GM12873 (cell line): ENCODE measurements around the gene RBM23.

ENCODE experiments used
- CTCF ChIP-seq: IDR thresholded peaks from 2 replicates; pipeline ENCODE4 v1.5.1; 2012; ENCODE audit warnings: low read depth, mild to moderate bottlenecking, moderate library complexity, low read length, control low read depth; ENCODE audit not compliant: insufficient read depth; ENCODE audit errors: missing control alignments

The RBM23 gene

GRCh38 chr14:22888662-22889061, 30.3 kb downstream of the RBM23 start:
- no peak for TF ChIP-seq CTCF

- TF ChIP-seq CTCF, result no peak
Observed at GRCh38 chr14:22887990-22888378, 31.0 kb downstream of the RBM23 start.

- TF ChIP-seq CTCF, result no peak
Observed at GRCh38 chr14:22887260-22887989, 31.5 kb downstream of the RBM23 start.

GRCh38 chr14:22886500-22887259, 32.3 kb downstream of the RBM23 start:
- TF ChIP-seq CTCF, result peak; percentile 52

GRCh38 chr14:22885975-22886374, 33.0 kb downstream of the RBM23 start:
- TF ChIP-seq CTCF, result no peak

GRCh38 chr14:22884738-22885523, 34.0 kb downstream of the RBM23 start:
- TF ChIP-seq CTCF, result no peak

- no peak for TF ChIP-seq CTCF
Observed at GRCh38 chr14:22884076-22884737, 34.7 kb downstream of the RBM23 start.
